ENCODE data around the gene STK40.
A peak's percentile ranks its signal among the peaks of the same experiment; 100 is the strongest.

STK40 gene

GRCh38 chr1:36309397-36309796, 76.3 kb downstream of the STK40 start:
- DNase-seq, result no peak

GRCh38 chr1:36307601-36308330, 78.0 kb downstream of the STK40 start:
- DNase-seq, result no peak

- DNase-seq, result peak; percentile 88 to 95
Measured at GRCh38 chr1:36306902-36307456, 78.7 kb downstream of the STK40 start.

- peak in 1 of 2 donors; percentile 36 for DNase-seq
Measured at GRCh38 chr1:36306210-36306901, 79.4 kb downstream of the STK40 start, which contains the start of gene SH3D21. Gene SH3D21 (plus strand): TSS chr1:36306368. CDS start chr1:36306421, 53 bp downstream.

GRCh38 chr1:36305915-36306209, 79.9 kb downstream of the STK40 start:
- no peak for DNase-seq

GRCh38 chr1:36304970-36305914, 80.5 kb downstream of the STK40 start:
- no peak for DNase-seq

GRCh38 chr1:36304521-36304920, 81.2 kb downstream of the STK40 start:
- DNase-seq, result peak; percentile 84 to 91

- no peak for DNase-seq
Measured at GRCh38 chr1:36303650-36304360, 81.9 kb downstream of the STK40 start.

- DNase-seq, result no peak
Measured at GRCh38 chr1:36303244-36303643, 82.5 kb downstream of the STK40 start.

- DNase-seq, result peak in 1 of 2 donors; percentile 41
Measured at GRCh38 chr1:36301220-36301619, 84.5 kb downstream of the STK40 start.

- peak; percentile 76 to 83 for DNase-seq
Measured at GRCh38 chr1:36300526-36300925, 85.2 kb downstream of the STK40 start.

GRCh38 chr1:36298640-36299039, 87.1 kb downstream of the STK40 start:
- no peak for DNase-seq

- DNase-seq, result no peak
Measured at GRCh38 chr1:36297062-36297461, 88.7 kb downstream of the STK40 start.

- DNase-seq, result no peak
Measured at GRCh38 chr1:36295390-36295789, 90.3 kb downstream of the STK40 start.
